Mesenteric fat pad (tissue), 1 donor: Measurements from ENCODE around the gene C4orf50. TPM values are rescaled to one million over a fixed set of nuclear protein-coding genes. Genes with fewer than 3 reads are reported as not detected.
"Not testable (repeated sequence)": the region's sequence is repeated elsewhere in the genome, so short reads cannot be mapped to it uniquely, and the experiment has no call there.

Experiments
- DNase-seq: peaks from one replicate; pipeline ENCODE4 v3.0.0-alpha.2; 2020; ENCODE audit warnings: low spot score
- total RNA-seq: library from RNA; stranded (reverse); fragmentation: NEBNext Ultra II Directional; extraction: Animal tissue kit (Norgen Biotek cat#: 25700); gene quantifications from one replicate; pipeline ENCODE4 v1.2.1, GENCODE V29; 2021
- donor health status: DM: yes; HTN: yes; CAD: no.

The C4orf50 gene
- total RNA-seq, 1 donor from 2014 or later = not detected

GRCh38 chr4:5952975-5953951 lies 65.0 kb downstream of the C4orf50 start:
- peak; percentile 72 for DNase-seq

GRCh38 chr4:5952286-5952974 lies 65.8 kb downstream of the C4orf50 start:
- DNase-seq = no peak

- not testable (repeated sequence) for DNase-seq
Observed at GRCh38 chr4:5946653-5947052, 71.6 kb downstream of the C4orf50 start.

GRCh38 chr4:5945936-5946335 lies 72.3 kb downstream of the C4orf50 start:
- no peak for DNase-seq

- DNase-seq = no peak
Observed at GRCh38 chr4:5945171-5945570, 73.1 kb downstream of the C4orf50 start.

GRCh38 chr4:5943561-5943960 lies 74.7 kb downstream of the C4orf50 start:
- no peak for DNase-seq

DNA sequence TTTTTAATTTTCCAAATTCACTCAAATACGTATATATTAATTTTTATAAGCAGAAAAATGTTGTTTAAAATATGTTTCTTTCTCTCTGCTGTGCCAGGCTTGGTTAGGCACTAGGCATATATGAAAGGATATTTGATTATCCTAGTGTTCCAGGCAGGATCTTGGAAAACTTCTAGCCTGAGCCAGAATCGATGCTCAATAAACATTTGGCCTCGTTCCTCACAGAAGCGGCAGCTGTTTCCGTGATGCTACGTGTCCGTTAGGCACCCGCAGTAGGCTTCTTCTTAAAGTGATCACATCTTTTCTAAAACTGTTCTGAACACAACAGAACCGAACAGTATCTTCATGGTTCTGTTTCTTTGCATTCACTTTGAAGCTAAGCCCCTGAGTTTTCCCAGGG lies 75.3 kb downstream of the C4orf50 start:
- no peak for DNase-seq

- no peak for DNase-seq
Observed at GRCh38 chr4:5941601-5942000, 76.6 kb downstream of the C4orf50 start.

- DNase-seq = no peak
Observed at GRCh38 chr4:5940470-5941203, 77.6 kb downstream of the C4orf50 start.

GRCh38 chr4:5933996-5934831 lies 84.0 kb downstream of the C4orf50 start:
- DNase-seq = peak; percentile 68

DNA sequence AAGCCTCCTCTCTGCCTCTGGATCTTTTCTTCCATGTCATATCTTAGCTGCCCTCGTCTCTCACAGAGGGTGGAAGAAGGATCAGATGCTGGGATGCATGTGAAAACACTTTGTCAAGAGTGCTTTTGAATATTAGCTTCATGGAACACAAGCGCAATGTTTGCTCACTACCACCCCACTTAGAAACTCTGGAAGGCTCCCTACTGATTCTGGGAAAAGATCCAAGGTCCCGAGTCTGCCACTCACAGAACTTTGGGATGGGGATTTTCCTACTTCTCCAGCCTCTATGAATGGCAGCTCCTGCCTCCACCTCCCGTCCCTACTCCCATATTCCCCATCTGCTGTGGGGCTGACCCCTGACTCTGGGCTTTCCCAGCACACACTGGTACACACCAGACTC lies 85.1 kb downstream of the C4orf50 start:
- DNase-seq = no peak

DNA sequence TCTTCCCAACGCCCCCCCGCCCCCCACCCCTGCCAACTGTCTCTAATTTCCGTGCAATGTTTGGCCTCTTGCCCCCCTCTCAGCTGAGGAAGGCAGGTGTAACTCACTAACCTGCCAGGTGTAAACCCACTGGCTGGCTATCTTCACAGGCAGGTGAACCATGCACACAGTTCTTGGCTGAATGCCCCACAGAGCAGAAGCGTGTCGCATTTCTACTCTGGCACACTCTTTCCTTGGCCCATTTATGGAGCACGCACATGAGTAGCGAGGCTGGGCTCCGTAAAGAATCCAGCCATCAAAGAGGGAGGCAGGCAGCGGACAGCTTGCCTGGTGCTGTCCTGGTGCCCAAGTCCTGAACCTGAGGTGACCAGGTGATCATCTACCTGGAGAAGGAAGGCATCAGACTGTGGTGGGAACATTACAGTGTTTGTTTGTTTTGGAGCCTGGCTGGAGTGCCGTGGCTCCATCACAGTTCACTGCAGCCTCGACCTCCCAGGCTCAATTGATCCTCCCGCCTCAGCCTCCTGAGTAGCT lies 86.1 kb downstream of the C4orf50 start:
- DNase-seq = peak; percentile 41

DNA sequence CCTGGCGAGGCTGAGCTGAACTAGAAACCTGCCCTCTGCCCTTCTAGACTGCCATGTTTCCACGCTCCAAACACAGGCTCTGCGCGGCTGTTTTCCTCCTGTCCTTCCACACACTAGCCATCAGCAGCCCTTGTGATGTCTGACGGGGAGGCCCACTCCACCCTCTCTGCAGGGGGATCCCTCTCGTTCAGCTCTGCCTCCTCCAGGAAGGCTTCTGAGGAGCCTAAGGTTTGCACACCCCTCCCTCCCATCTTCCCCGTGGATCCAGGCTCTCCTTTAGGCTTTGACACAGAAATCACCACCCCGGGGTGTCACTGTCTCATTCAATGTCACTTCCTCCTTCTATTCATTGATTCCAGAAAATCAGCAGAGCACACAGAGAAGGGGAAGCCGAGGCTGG lies 86.7 kb downstream of the C4orf50 start:
- DNase-seq = peak; percentile 49

GRCh38 chr4:5930876-5931275 lies 87.4 kb downstream of the C4orf50 start:
- peak; percentile 45 for DNase-seq

DNA sequence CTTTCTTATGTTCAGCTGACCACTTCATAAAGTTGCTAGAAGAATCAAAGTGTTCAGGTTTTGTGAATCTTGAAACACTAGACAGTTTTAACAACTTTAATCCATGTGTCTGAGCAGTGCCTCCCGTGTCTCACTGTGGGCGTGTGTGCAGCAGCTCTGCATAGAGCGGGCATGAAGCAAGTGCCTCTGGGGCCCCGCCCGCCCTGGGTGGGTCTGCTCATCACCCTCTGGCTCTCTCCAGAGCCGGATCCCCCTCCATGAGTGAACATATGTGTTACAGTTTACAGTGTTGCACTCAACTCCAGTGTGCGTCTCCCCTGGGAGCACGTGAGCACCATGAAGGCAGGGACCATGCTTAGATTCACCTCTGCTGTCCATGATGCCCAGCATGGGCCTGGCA lies 87.8 kb downstream of the C4orf50 start:
- peak; percentile 79 for DNase-seq

DNA sequence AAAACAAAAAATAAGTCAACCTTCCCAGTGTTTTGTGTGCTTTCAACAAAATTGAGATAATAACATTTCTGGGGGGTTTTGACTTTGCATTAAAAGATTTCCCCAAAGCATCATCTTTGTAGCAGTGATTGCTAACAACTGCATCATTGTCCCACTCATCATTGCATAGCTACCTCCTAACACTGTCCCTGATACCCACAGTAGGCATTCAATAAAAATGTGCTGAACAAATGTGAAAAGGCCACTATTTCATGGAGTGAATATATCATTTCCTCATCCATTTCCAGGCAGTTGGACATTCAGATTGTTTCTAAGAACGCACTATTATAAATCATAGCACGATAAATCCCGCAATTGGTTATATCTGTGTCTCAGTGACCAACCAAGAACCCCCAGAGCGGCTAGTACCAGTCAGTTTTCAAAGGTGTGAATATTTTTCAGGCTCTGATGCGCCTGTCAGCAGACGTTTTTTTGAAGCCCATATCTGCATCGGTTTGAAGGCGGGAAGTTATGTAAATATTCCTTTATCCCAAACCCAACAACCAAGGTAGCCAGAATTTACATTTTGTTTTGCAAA lies 89.3 kb downstream of the C4orf50 start:
- no peak for DNase-seq

- peak; percentile 69 for DNase-seq
Observed at GRCh38 chr4:5928274-5928673, 90.0 kb downstream of the C4orf50 start.

- peak; percentile 65 for DNase-seq
Observed at GRCh38 chr4:5927747-5928146, 90.5 kb downstream of the C4orf50 start.

DNA sequence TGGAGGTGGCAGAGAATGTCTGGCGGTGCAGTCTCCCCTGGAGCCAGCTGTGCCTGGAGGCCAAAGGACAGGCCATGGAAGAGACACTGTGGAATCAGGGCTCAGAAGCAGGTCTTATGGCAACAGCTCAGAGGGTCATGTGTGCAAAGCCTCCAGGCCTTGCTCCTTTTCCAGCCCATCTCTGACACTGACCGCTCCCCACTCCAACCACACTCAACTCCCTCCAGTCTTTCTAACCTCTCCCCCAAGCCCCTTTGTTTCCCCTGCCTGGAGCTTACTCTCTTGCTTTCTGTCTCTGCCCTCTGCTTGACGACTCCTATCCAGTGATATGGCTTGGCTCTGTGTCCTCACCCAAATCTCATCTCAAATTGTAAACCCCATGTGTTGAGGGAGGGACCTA lies 91.1 kb downstream of the C4orf50 start:
- DNase-seq = peak; percentile 60

DNA sequence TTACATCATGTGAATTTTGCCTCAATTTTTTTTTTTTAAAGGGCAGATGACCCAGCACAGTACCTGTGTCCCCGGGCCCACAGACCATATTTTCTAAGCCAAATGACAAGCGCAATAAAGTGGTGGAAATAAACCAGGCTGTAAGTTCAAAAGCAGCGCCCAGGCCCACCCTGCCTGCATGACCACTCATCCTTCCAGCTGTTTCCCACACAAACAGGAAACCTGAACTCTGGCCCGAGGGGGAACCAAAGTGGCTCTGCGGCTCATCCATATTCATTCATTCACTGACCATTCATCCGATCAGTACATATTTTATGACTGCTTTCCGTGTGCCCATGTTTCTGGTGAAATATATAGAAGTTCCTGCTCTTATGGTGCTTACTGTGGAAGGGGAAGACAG lies 91.6 kb downstream of the C4orf50 start:
- DNase-seq = peak; percentile 75
